H1 (cell line): ENCODE results near the gene CNTNAP1. TPM values are rescaled to one million over a fixed set of nuclear protein-coding genes. Genes with fewer than 3 reads are reported as not detected.

Experiments used
- CTCF ChIA-PET: fragments of 300-600 bp; sonication (Branson Sonifier 250); formaldehyde crosslinking; loops from one replicate; lab custom pipeline; 2021; ENCODE audit not compliant: partially characterized antibody; lab: Charles Lee
- POLR2A ChIA-PET: fragments of 300-600 bp; sonication (Branson Sonifier 250); formaldehyde crosslinking; loops from one replicate; lab custom pipeline; 2021; ENCODE audit warnings: inconsistent platforms; ENCODE audit not compliant: partially characterized antibody; lab: Charles Lee
- DNase-seq, 2 experiments: peaks; one replicate each; pipeline versions ENCODE4 v3.0.0 to v3.0.0-alpha.2; 2010 to 2022; ENCODE audit warnings: low spot score in 2 of 2, low read depth in 1 of 2, mixed read lengths in 1 of 2
- FAIRE-seq: peaks from 2 replicates; lab custom pipeline; 2011; peaks lifted over from hg19 to GRCh38; lab: Jason Lieb, UNC
- H2AFZ ChIP-seq: 2 replicates; pipeline ENCODE4 v1.8.1; 2012; ENCODE audit warnings: low read length, inconsistent platforms
- H2AK5ac ChIP-seq: 2 replicates; pipeline ENCODE4 v1.6.1; 2013; ENCODE audit warnings: low read depth, low read length
- H2BK120ac ChIP-seq: replicated peaks from 2 replicates; pipeline ENCODE3; 2013; ENCODE audit warnings: low read depth, low read length, inconsistent platforms
- H2BK12ac ChIP-seq: 2 replicates; pipeline ENCODE4 v1.6.1; 2013; ENCODE audit warnings: low read depth, low read length
- H2BK15ac ChIP-seq: 2 replicates; pipeline ENCODE4 v1.6.1; 2013; ENCODE audit warnings: low read length
- H2BK20ac ChIP-seq: 2 replicates; pipeline ENCODE4 v1.6.1; 2013; ENCODE audit warnings: low read length
- H2BK5ac ChIP-seq: 2 replicates; pipeline ENCODE4 v1.6.1; 2013; ENCODE audit warnings: low read depth, low read length
- H3K14ac ChIP-seq: 2 replicates; pipeline ENCODE4 v1.6.1; 2013; ENCODE audit warnings: inconsistent platforms; ENCODE audit not compliant: insufficient read length
- H3K18ac ChIP-seq: 2 replicates; pipeline ENCODE4 v1.6.1; 2013; ENCODE audit warnings: low read length; ENCODE audit errors: extremely low read depth
- H3K23ac ChIP-seq: 2 replicates; pipeline ENCODE4 v1.6.1; 2013; ENCODE audit warnings: inconsistent platforms; ENCODE audit not compliant: insufficient read length
- H3K23me2 ChIP-seq: 2 replicates; pipeline ENCODE4 v1.6.1; 2013; ENCODE audit warnings: low read depth, low read length
- H3K27ac ChIP-seq: 2 replicates; pipeline ENCODE4 v1.6.1; 2011; ENCODE audit warnings: low read depth, low read length, inconsistent platforms
- H3K27me3 ChIP-seq, 4 experiments: replicated peaks in 1 of 4; 1 replicate in 1 of 4; 2 replicates in 3 of 4; pipeline versions ENCODE4 v1.6.1 to v1.8.1; 2011 to 2013; ENCODE audit warnings: low read length in 3 of 4, mild to moderate bottlenecking in 3 of 4, inconsistent platforms in 2 of 4, mixed read lengths in 2 of 4, moderate library complexity in 1 of 4; ENCODE audit not compliant: control insufficient read depth in 3 of 4, insufficient read depth in 3 of 4; ENCODE audit errors: extremely low read depth in 1 of 4
- H3K36me3 ChIP-seq, 4 experiments: 2 replicates each; pipeline versions ENCODE4 v1.6.1 to v1.8.1; 2011 to 2013; ENCODE audit warnings: mild to moderate bottlenecking in 4 of 4, low read length in 3 of 4, moderate library complexity in 2 of 4, control low read depth in 1 of 4, inconsistent platforms in 1 of 4; ENCODE audit not compliant: insufficient read depth in 4 of 4, control insufficient read depth in 2 of 4
- H3K4ac ChIP-seq: replicated peaks from 2 replicates; pipeline ENCODE3; 2013; ENCODE audit warnings: low read length, low read depth, mixed read lengths, inconsistent platforms; ENCODE audit not compliant: insufficient read length
- H3K4me1 ChIP-seq, 4 experiments: replicated peaks in 1 of 4; 1 replicate in 1 of 4; 2 replicates in 3 of 4; pipeline versions ENCODE4 v1.6.1 to v1.8.1; 2011 to 2013; ENCODE audit warnings: low read length in 3 of 4, inconsistent platforms in 2 of 4, mixed read lengths in 1 of 4; ENCODE audit not compliant: insufficient read depth in 4 of 4, control insufficient read depth in 3 of 4
- H3K4me2 ChIP-seq, 2 experiments: 2 replicates each; pipeline versions ENCODE4 v1.6.1 to v1.8.1; 2011 to 2013; ENCODE audit warnings: low read depth in 2 of 2, low read length in 2 of 2, control low read depth in 1 of 2, inconsistent platforms in 1 of 2, mild to moderate bottlenecking in 1 of 2; ENCODE audit not compliant: insufficient read depth in 1 of 2
- H3K4me3 ChIP-seq, 4 experiments: fragments of 200-600, 300-600 bp in 1 of 4; sonication (generic), shearing (Covaris generic), sonication (Bioruptor Twin) in 1 of 4; 2 replicates each; pipeline versions ENCODE4 v1.5.1 to v1.8.1; 2011 to 2016; ENCODE audit warnings: low read length in 4 of 4, low read depth in 3 of 4, control low read depth in 2 of 4, inconsistent platforms in 2 of 4, mild to moderate bottlenecking in 2 of 4, mixed read lengths in 1 of 4, moderate library complexity in 1 of 4; ENCODE audit not compliant: insufficient read depth in 2 of 4; ENCODE audit errors: extremely low read depth in 1 of 4
- H3K56ac ChIP-seq: replicated peaks from 2 replicates; pipeline ENCODE3; 2013; ENCODE audit warnings: low read depth, mild to moderate bottlenecking, mixed read lengths, low read length, inconsistent platforms; ENCODE audit not compliant: insufficient read length
- H3K79me1 ChIP-seq: 2 replicates; pipeline ENCODE4 v1.6.1; 2013; ENCODE audit warnings: low read depth, low read length, control low read depth
- H3K79me2 ChIP-seq, 2 experiments: 2 replicates each; pipeline versions ENCODE4 v1.6.1 to v1.8.1; 2012 to 2013; ENCODE audit warnings: low read length in 2 of 2, mild to moderate bottlenecking in 2 of 2, inconsistent platforms in 1 of 2; ENCODE audit not compliant: insufficient read depth in 2 of 2, control insufficient read depth in 1 of 2
- H3K9ac ChIP-seq, 4 experiments: replicated peaks in 1 of 4; 1 replicate in 1 of 4; 2 replicates in 3 of 4; pipeline versions ENCODE4 v1.6.1 to v1.8.1; 2011 to 2013; ENCODE audit warnings: low read depth in 3 of 4, low read length in 3 of 4, control low read depth in 2 of 4, mild to moderate bottlenecking in 2 of 4, moderate library complexity in 2 of 4, inconsistent platforms in 1 of 4; ENCODE audit errors: extremely low read depth in 1 of 4
- H3K9me3 ChIP-seq, 2 experiments: 2 replicates each; pipeline versions ENCODE4 v1.6.1 to v1.8.1; 2012 to 2013; ENCODE audit warnings: mild to moderate bottlenecking in 2 of 2, moderate library complexity in 2 of 2, control low read depth in 1 of 2, inconsistent platforms in 1 of 2, low read depth in 1 of 2, low read length in 1 of 2, mixed read lengths in 1 of 2; ENCODE audit not compliant: insufficient read depth in 2 of 2
- H4K20me1 ChIP-seq, 2 experiments: replicated peaks in 1 of 2; 2 replicates each; pipeline versions ENCODE3 to v1.8.1; 2011 to 2013; ENCODE audit warnings: inconsistent platforms in 2 of 2, low read length in 2 of 2, mild to moderate bottlenecking in 1 of 2; ENCODE audit not compliant: insufficient read depth in 2 of 2, control insufficient read depth in 1 of 2
- H4K5ac ChIP-seq: 2 replicates; pipeline ENCODE4 v1.6.1; 2013; ENCODE audit warnings: low read length, low read depth, mixed read lengths, inconsistent platforms; ENCODE audit not compliant: insufficient read length
- H4K8ac ChIP-seq: 2 replicates; pipeline ENCODE4 v1.8.0; 2013; ENCODE audit warnings: mild to moderate bottlenecking, moderate library complexity, low read length, inconsistent platforms; ENCODE audit not compliant: insufficient read depth; ENCODE audit errors: extremely low read depth
- H4K91ac ChIP-seq: replicated peaks from 2 replicates; pipeline ENCODE3; 2013; ENCODE audit warnings: low read length, mixed read lengths, inconsistent platforms; ENCODE audit not compliant: insufficient read length
- ASH2L ChIP-seq: fragments of 200-600, 300-600 bp; sonication (generic); IDR thresholded peaks from one replicate; pipeline ENCODE4 v1.7.1; 2017; ENCODE audit warnings: low read length
- RBBP5 ChIP-seq: IDR thresholded peaks from 2 replicates; pipeline ENCODE4 v1.7.1; 2012; ENCODE audit warnings: low read depth, mild to moderate bottlenecking, inconsistent platforms, low read length, moderate library complexity, borderline replicate concordance
- YY1 ChIP-seq: IDR thresholded peaks from 2 replicates; pipeline ENCODE4 v1.6.1; 2011; ENCODE audit warnings: low read depth, mild to moderate bottlenecking, low read length
- WGBS, 2 experiments: shearing (Covaris generic) in 1 of 2; methylation state at CpG; one replicate each; pipeline versions ENCODE4 v1.1.6 to v1.1.7; 2013 to 2015; ENCODE audit warnings: low lambda C conversion rate in 2 of 2, mixed read lengths in 2 of 2, inconsistent platforms in 1 of 2, low coverage in 1 of 2, missing lambda C conversion rate in 1 of 2; ENCODE audit not compliant: insufficient replicate concordance in 2 of 2, insufficient coverage in 1 of 2, insufficient read length in 1 of 2; ENCODE audit errors: extremely low coverage in 1 of 2, missing lambda C conversion rate in 1 of 2; 5-methylcytosine and 5-hydroxymethylcytosine counted together
- polyA plus RNA-seq, 7 experiments: library from polyadenylated mRNA; depleted of rRNA in 3 of 7; stranded (reverse) in 5 of 7; unstranded in 2 of 7; fragments of >200 nt in 5 of 7; fragments of 200-250 nt in 2 of 7; gene quantifications; 1 replicate in 5 of 7; 2 replicates in 1 of 7; 4 replicates in 1 of 7; pipeline versions ENCODE4 v1.2.1 to v1.2.3, GENCODE V29; 2011 to 2013; ENCODE audit warnings: missing spikeins in 2 of 7, mixed read lengths in 2 of 7
- total RNA-seq: library from RNA; stranded (reverse); fragmentation: NEBNext Ultra II Directional; extraction: Animal tissue kit (Norgen Biotek cat#: 25700); gene quantifications from 2 replicates; pipeline ENCODE4 v1.2.1, GENCODE V29; 2021

CNTNAP1 gene
- total and polyA plus RNA-seq, 2 of the 8 experiments (the other 6 are each of a cell fraction or from before 2014, with no cell fraction given), result 4.7 to 10.0 TPM

- no peaks in the 10 kb centered on the region for H4K20me1 ChIP-seq
- no peak overlapping the region for H3K4me3 ChIP-seq
- no peak overlapping the region for H2BK15ac ChIP-seq
- H3K9ac ChIP-seq, result no peak overlapping the region
- 91% methylated on average over 4 of the region's 4 CpGs; no CpG with 5 or more reads in 1 of the 2 experiments for WGBS, 2 experiments
- H2AFZ ChIP-seq, result no peak overlapping the region
- no peak overlapping the region for H2BK12ac ChIP-seq
- no peaks in the 10 kb centered on the region for H3K23me2 ChIP-seq
- no peaks in the 10 kb centered on the region for H3K36me3 ChIP-seq
- no peaks in the 10 kb centered on the region for H3K79me1 ChIP-seq
- H4K91ac ChIP-seq, result no peak overlapping the region
- no peaks in the 10 kb centered on the region for H3K9me3 ChIP-seq
- DNase-seq, result no peak
- H2BK20ac ChIP-seq, result no peak overlapping the region
- H3K4me1 ChIP-seq, result peaks cover 0 to 2% (median 0%) of the 10 kb centered on the region in 4 experiments; a peak in 1 of 7 replicates
- no peak overlapping the region for H4K5ac ChIP-seq
- ChIA-PET POLR2A (interaction anchor here (0.6 to 1.0 kb wide), 3 partner anchors 9 to 729 kb away, joined by 3 to 7 read pairs (median 3); no protein-coding TSS in a partner anchor), CTCF (interaction anchor here (1.2 to 1.6 kb wide), 2 partner anchors 15 to 40 kb away, joined by 3 to 5 read pairs; no protein-coding TSS in a partner anchor)
- no peak overlapping the region for H2AK5ac ChIP-seq
- no peak overlapping the region for H3K14ac ChIP-seq
- H4K8ac ChIP-seq, result no peak overlapping the region
- no peak for FAIRE-seq
- H2BK120ac ChIP-seq, result no peak overlapping the region
- H3K4me2 ChIP-seq, result no peak overlapping the region
- no peak overlapping the region for H3K4ac ChIP-seq
- H3K79me2 ChIP-seq, result no peaks in the 10 kb centered on the region
- H2BK5ac ChIP-seq, result no peak overlapping the region
- no peak overlapping the region for H3K27ac ChIP-seq
- no peaks in the 10 kb centered on the region for H3K27me3 ChIP-seq
- H3K56ac ChIP-seq, result no peak overlapping the region
- H3K23ac ChIP-seq, result no peak overlapping the region
- H3K18ac ChIP-seq, result no peak overlapping the region
- no peak for TF ChIP-seq YY1
- no peak for TF ChIP-seq ASH2L
- TF ChIP-seq RBBP5, result no peak
These were observed 42.2 kb upstream of the CNTNAP1 start for GRCh38 chr17:42640121-42640520.
